ENCODE data around the gene PTPRG.

Gene PTPRG

DNA sequence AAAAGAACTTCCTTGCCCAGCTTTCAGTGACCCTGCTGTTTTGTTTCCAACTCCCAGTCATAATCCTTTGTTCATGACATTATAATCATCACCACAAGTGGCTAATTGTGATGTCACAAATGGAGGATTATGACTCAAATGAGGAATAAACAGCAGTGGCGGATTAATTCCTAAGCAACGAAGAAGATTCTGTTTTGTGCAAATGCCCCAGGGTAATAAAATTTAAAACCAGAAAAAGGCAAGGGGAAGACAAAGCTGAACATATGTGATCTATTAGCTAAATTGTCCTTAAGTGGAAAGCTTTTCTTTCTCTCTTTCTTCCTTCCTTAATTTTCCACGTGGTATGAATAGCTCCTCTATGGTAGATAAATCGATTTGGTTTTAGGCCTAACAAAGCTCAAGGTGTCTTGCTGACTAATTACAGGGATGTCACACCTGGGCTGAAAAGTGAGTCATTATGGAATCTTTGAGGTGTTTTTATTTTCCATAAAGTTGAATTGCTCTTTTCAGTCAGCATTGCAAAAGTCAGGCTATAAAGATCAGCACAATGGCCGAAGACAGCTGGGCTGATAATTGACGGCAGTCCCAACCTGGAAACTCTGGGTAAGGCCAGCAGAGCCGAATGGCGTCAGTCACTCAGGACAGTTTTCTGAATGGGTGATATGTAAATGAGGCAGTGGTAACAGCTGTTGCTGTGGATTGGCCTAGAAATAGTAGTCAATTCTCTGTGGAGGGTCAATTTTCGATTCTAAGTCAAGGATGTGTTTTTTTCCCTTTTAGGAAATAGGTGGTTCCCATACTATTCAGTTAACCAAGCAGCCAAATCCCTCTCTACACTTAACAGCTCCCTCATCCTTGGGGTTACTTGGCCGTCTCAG, 121.5 kb downstream of the PTPRG start:
- H3K4me1 ChIP-seq (ENCODE audit: control insufficient read depth, low read length) = no peaks in the 10 kb centered on the region
- no peaks in the 10 kb centered on the region for H4K20me1 ChIP-seq (ENCODE audit: control insufficient read depth, insufficient read depth, low read depth, low read length)
- no peaks in the 10 kb centered on the region for H3K79me2 ChIP-seq (ENCODE audit: control insufficient read depth, low read length)
- H3K36me3 ChIP-seq (ENCODE audit: control insufficient read depth, low read length) = no peaks in the 10 kb centered on the region
- no peaks in the 10 kb centered on the region for H3K9me3 ChIP-seq (ENCODE audit: control insufficient read depth, insufficient read depth, low read length)
- H3F3A ChIP-seq (ENCODE audit: control insufficient read depth, insufficient read depth) = no peaks in the 10 kb centered on the region
- no peak for TF ChIP-seq EZH2phosphoT487 (IDR thresholded peaks at IDR 0.05; ENCODE audit: borderline replicate concordance, low read length)
- TF ChIP-seq, protein P1, sequence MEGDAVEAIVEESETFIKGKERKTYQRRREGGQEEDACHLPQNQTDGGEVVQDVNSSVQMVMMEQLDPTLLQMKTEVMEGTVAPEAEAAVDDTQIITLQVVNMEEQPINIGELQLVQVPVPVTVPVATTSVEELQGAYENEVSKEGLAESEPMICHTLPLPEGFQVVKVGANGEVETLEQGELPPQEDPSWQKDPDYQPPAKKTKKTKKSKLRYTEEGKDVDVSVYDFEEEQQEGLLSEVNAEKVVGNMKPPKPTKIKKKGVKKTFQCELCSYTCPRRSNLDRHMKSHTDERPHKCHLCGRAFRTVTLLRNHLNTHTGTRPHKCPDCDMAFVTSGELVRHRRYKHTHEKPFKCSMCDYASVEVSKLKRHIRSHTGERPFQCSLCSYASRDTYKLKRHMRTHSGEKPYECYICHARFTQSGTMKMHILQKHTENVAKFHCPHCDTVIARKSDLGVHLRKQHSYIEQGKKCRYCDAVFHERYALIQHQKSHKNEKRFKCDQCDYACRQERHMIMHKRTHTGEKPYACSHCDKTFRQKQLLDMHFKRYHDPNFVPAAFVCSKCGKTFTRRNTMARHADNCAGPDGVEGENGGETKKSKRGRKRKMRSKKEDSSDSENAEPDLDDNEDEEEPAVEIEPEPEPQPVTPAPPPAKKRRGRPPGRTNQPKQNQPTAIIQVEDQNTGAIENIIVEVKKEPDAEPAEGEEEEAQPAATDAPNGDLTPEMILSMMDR (IDR thresholded peaks at IDR 0.05; ENCODE audit: low read depth, low read length, poor library complexity, severe bottlenecking) = no peak
- H3K27ac ChIP-seq (ENCODE audit: low read depth, low read length) = no peak overlapping the region
- H3K4me3 ChIP-seq (ENCODE audit: low read length) = no peak overlapping the region
- H3K9me2 ChIP-seq (replicated peaks; ENCODE audit: control insufficient read depth, low read length) = no peaks in the 10 kb centered on the region
- no peak overlapping the region for H3K4me2 ChIP-seq (ENCODE audit: low read length)
- no peaks in the 10 kb centered on the region for H3K27me3 ChIP-seq (ENCODE audit: control insufficient read depth, low read length)

DNA sequence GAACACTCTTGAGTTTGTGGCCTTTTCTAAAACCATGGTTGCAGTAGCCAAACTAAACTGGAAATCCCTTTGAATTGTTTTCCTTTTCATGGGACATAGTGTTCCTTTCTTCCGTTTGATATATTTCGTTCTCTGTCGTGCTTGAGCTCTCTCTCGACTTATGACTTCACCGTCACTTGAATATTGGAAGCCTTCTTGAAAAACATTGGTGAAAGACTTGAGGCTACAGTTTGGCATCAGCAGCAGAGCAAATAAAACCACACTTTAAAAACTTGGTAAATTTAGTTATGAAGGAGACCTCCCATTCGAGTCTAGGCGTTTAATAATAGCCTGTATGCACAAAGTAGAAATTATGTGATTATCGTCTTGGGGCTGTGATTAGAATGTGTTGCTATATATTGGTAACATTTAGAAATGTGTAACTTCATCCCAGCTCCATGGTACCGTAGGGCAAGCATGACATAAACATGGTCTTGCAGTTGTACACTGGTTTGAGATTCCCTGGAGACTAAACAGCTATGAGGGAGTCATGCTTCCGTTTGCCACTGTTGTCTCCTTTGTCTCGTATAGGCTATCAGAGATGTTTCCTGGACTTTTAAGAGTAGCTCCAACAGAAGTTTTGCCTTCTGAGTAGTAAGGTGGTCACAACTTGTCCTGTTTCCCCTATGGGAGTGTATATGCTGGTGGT, 122.3 kb downstream of the PTPRG start:
- Histone ChIP-seq H3F3A (ENCODE audit: control insufficient read depth, insufficient read depth) (no peaks in the 10 kb centered on the region), H3K9me2 (replicated peaks; ENCODE audit: control insufficient read depth, low read length) (no peaks in the 10 kb centered on the region), H3K9me3 (ENCODE audit: control insufficient read depth, insufficient read depth, low read length) (no peaks in the 10 kb centered on the region), H3K79me2 (ENCODE audit: control insufficient read depth, low read length) (no peaks in the 10 kb centered on the region), H3K27me3 (ENCODE audit: control insufficient read depth, low read length) (no peaks in the 10 kb centered on the region), H3K4me2 (ENCODE audit: low read length) (no peak overlapping the region), H3K4me1 (ENCODE audit: control insufficient read depth, low read length) (no peaks in the 10 kb centered on the region), H4K20me1 (ENCODE audit: control insufficient read depth, insufficient read depth, low read depth, low read length) (no peaks in the 10 kb centered on the region), H3K4me3 (ENCODE audit: low read length) (no peak overlapping the region), H3K27ac (ENCODE audit: low read depth, low read length) (no peak overlapping the region), H3K36me3 (ENCODE audit: control insufficient read depth, low read length) (no peaks in the 10 kb centered on the region)
- no peak for TF ChIP-seq EZH2phosphoT487 (IDR thresholded peaks at IDR 0.05; ENCODE audit: borderline replicate concordance, low read length)
- TF ChIP-seq, protein P1 (IDR thresholded peaks at IDR 0.05; ENCODE audit: low read depth, low read length, poor library complexity, severe bottlenecking) = no peak

DNA sequence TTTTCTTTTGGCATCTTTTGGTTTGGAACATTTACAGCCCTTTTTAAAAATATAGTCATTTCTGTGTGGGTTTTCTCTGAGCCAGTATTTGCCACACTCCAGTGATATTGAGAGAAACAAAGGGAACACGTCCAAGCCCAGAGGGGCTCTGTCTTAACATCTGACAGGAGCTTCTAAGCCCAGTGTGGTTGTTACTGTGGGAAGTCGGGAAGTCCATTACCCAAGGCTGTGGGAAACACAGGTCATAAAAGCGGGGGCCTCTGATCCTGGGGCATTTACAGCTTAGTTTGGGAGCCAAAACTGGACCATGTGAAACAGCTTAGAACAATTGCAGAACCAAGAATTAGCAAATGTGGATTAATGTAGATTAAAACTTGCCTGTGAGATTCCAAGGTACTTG, 123.0 kb downstream of the PTPRG start:
- Histone ChIP-seq H3F3A (ENCODE audit: control insufficient read depth, insufficient read depth) (no peaks in the 10 kb centered on the region), H3K27me3 (ENCODE audit: control insufficient read depth, low read length) (no peaks in the 10 kb centered on the region), H3K79me2 (ENCODE audit: control insufficient read depth, low read length) (no peaks in the 10 kb centered on the region), H3K4me3 (ENCODE audit: low read length) (no peak overlapping the region), H3K4me1 (ENCODE audit: control insufficient read depth, low read length) (no peaks in the 10 kb centered on the region), H3K36me3 (ENCODE audit: control insufficient read depth, low read length) (no peaks in the 10 kb centered on the region), H4K20me1 (ENCODE audit: control insufficient read depth, insufficient read depth, low read depth, low read length) (no peaks in the 10 kb centered on the region), H3K4me2 (ENCODE audit: low read length) (no peak overlapping the region), H3K9me3 (ENCODE audit: control insufficient read depth, insufficient read depth, low read length) (no peaks in the 10 kb centered on the region), H3K9me2 (replicated peaks; ENCODE audit: control insufficient read depth, low read length) (no peaks in the 10 kb centered on the region), H3K27ac (ENCODE audit: low read depth, low read length) (no peak overlapping the region)
- no peak for TF ChIP-seq EZH2phosphoT487 (IDR thresholded peaks at IDR 0.05; ENCODE audit: borderline replicate concordance, low read length)
- TF ChIP-seq, protein P1 (IDR thresholded peaks at IDR 0.05; ENCODE audit: low read depth, low read length, poor library complexity, severe bottlenecking) = no peak

Data from DOHH2 (cell line).